Measurements from ENCODE around the gene TMEM26.

Gene TMEM26

DNA sequence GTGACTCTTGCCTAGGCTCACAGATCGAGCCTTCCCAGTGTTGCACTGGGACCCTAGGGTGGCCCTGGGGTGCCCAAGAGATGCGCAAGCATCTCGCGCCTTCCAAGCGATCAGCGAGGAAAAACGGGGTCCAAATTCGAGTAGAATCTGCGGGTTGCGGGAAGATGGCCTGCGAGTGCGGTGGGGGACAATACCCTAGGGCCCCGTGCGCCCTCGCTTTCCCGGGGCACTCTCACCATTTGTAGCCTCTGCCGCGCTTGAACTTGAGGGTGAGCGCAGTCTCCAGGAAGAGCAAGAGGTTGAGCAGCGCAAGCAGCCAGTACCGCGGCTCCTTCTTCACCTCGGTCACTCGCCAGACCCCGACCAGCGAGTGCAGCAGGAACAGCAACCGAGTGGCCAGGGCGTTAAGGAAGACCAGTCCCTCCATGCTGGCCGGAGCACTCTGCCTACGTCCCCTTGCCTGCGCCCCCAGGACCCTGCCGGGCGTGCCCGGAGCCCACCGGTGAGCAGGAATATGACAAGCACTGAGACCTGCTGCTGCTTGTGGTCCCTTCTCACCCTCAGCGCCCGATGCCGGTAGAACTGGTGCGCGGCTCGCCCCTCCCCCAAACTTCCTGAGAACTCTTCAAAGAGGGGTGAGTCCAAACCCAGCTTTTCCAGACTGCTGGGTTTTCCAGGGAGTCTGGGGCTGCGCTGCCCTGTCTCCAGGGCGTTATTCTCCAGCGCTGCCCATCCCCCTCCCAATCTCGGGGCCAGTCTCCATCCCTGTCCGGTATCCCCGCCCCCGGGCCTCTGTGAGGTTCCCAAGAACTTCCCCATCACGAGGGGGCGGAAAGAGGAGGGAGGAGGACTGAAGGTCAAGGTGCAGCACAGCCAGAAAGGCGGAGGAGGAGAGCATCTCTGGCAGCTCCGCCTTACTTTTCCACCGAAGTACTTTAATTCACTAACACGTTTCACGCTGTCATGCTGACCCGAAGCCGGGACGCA is at the start of gene TMEM26:
TMEM26 (minus strand) TSS at position 727 of the 987 bp plus-strand sequence; CDS start at position 427, 300 bp downstream.
- no peak for DNase-seq

DNA sequence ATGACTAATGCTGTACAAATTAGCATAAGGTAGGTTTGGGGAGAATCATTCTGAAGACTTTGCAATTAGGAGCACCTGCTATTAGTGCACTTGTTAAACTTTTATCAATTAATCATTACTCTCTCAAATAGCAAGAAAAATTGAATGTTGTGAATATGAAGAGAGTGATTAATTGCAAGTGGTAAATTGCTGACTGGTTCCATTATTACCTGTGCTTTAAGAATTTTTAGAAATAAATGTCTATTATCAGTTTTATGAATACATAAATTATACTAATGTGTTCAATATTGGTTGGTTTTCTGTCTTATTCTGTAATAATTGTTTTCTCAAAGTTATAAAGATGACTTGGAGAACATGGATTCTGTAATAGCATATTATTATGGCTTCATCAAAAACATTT is 47.3 kb upstream of the TMEM26 start:
- DNase-seq = no peak

DNA sequence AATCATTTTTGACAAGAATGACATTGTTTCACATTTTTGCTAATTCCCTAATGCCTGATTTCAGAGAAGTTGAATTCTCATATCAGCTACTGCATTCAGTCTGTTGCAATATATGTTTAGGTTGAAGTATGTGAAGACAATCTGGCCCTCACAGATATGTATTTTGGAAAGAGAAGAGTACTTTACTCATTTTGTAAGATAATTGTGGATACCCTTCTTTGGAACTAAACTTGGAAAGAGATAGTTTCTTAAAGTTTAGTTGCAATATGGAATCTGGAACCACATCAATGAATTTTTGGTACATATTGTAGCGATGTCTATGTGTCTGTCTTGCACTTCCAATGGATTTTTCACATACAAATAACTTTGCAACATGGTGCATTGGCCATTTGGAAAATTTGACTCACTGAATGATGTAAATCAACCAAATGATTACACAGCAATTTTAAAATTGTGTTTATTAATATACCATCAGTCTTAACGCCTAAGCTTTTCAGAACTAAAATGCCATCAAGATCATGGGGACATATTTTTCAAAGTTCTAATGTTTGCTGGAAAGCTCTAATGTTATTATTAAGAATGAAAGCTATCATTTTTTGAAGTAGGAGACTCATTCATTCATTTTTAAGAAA is 39.3 kb upstream of the TMEM26 start:
- DNase-seq = no peak

DNA sequence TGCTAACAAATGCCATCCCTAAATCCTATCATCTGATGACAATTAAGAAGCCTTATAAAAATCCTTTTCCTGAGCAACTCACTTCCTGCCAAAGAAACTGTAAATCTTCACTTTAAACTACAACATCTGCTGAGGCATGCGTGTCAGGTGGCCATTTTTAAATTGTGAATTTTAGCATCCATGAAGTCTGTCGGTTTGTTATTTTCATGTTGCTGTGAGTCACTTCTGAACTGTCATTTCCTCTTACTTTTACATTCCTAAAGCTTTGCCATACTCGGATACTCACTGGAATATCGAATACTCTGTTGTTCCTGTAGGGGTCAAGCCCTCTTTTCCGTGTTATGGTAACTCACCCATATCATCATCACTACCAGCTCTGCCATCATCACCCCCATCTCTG is 34.3 kb upstream of the TMEM26 start:
- no peak for DNase-seq

DNA sequence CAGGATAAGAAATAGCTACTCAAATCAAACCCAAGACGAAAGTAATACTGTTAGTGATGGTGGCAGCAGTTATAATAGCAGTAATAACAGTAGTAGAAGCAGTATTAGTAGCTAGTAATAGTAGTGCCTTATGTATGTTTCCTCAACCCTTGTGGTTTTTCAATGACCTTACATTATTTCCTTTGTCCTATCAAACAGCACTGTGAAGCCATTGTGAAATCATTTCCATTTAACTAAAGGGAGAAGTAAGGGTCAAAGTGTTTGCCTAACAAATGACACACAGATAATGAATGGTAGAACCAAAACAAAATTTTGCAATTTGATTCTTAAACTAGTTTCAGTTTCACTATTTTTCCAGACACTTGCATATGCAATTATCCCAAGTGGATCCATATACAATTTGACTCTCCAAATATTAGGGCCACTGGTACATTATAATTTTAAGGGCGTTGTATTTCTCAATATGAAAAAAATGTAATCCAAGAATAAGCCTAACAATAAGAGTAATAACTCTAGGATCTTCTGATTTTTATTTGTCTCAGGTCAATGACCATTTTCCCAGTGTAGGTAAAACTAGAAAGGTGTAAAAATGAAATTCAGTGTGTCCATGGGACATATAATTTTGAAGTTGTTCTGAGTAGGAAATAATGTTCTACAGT is 33.7 kb upstream of the TMEM26 start:
- no peak for DNase-seq

DNA sequence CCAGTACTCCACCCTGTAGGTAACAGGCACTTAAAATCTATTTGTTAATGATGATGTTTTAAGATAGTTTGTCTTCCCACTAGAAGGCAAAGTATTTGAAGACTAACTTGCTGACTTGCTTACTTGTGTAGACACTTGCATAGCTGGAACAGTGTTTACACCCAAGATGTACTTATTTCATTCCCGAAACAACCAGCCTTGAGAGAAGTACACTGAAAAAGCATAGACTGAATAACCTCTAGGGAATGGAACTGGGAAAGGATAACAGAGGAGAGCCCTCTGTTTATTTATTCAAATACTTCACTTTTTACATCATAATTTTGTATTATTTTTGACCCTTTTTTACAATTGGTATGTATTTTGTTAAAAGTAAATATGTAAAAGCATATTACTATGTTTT is 33.1 kb upstream of the TMEM26 start:
- no peak for DNase-seq

DNA sequence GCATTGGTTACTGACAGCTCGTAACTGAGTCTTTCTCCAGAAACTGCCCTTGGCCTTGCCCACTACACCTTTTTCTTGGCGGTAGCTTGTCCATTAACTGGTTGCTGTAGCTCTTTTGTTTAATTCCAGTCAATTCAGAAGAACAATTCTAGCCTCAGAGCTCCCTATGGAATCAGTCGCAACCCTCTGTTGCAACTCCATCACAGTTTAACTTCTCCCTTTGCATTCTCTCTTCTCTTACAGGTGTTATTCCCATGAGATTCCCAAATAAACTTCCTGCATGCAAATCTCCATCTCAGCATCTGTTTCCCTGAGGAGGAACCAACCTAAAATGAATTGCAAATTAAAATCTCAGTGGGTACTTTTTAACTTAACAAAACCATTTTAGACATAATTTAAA is 28.4 kb upstream of the TMEM26 start:
- DNase-seq = no peak

DNA sequence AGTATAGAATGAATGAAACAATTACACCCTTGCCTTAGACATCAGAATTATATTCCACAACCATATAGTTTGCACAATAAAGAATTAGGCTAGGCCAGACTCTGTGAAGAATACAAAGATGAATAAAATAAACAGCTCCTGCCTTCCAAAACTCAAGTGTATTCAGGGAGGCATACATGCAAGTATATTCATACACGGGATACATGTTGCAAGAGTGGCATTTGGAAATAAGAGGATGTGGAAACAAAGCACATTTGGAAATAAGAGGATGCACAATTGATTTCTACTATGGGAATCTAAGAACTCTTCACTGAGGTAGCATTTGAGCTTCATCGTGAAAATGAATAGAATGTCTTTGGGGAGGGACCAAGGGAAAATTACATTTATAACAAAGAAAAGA is 27.0 kb upstream of the TMEM26 start:
- no peak for DNase-seq

DNA sequence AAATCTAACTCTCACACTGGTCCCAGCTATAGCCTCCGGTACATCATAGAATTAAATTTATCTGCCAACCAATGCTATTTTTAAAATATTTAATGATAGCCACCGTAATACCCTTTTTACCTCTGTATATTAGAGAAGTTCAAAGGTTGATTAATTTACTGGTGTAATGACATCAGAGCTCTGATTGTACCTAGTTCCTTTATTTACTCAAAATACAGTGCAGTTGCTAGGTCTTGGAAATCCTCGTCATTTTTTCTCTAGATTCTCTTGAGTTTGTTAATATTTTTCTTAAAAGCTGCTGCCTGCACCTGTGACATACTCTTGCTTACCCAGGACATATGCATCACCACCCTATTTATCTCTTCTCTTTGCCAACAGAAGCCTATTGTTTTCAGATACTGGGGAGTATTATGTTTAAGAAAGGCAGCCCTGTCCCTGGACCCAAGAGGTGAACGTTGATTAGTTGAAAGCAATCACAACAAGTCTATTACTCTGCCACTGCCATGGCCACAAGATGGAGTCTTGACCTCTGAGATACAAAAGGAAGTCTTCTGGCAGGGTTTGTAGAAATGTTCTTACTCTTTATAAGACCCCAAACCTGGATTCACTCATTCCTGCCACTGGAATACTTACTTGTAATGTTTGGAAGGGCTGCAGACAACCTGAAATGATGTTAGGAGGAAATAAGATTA is 25.6 kb upstream of the TMEM26 start:
- no peak for DNase-seq

DNA sequence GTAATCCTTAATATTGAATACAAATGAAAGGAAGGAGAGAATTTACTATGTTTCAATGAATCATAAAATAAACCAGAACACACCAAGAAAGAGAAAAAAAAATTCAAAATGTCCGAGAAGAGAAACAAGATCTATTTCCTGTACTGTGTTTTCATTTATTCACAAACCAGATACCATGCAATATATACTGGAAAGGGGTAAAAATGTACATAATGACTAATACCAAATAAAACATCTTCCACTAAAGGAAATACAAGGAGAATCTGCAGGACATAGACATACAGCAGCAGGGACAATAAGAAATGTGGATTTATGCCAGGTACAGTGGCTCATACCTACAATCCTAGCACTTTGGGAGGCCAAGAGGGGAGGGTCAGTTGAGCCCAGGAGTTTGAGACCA is 24.3 kb upstream of the TMEM26 start:
- no peak for DNase-seq

DNA sequence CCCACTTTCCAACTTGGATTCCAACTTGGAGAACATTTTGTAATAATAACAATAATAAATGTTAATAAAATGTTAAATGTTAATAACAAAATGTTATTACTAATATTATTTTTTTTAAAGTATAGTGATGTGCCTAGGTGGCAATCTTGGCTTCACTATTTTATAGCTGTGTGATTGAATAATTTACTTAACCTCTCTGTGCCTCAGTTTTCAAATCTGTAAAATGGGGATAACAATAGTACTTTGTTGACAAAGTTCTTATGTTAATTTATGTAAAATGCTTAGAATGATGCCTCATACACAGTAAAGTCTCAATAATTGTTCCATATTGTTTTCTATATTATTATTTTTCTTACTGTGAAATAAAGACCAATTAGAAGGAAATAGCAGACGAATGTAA is 23.3 kb upstream of the TMEM26 start:
- no peak for DNase-seq

DNA sequence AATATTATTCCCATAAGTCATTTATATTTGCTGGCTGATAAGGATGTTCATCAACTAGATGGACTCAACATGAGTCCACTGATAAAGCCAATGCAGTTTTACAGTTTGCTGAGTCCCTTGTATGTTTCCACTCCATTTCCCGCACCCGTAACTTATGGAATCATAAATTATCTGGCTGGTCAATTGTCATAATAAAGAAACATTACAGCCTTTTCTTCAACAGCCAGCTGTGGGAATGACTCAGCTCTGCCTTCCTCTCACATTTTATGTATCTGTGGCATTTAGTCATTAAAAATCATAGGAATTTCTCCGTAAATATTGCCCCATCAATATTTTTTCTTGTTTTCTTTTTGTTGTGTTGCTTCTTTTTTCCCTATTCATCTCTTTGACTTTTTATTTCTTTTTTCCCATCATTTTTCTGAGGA is 22.3 kb upstream of the TMEM26 start:
- no peak for DNase-seq

DNA sequence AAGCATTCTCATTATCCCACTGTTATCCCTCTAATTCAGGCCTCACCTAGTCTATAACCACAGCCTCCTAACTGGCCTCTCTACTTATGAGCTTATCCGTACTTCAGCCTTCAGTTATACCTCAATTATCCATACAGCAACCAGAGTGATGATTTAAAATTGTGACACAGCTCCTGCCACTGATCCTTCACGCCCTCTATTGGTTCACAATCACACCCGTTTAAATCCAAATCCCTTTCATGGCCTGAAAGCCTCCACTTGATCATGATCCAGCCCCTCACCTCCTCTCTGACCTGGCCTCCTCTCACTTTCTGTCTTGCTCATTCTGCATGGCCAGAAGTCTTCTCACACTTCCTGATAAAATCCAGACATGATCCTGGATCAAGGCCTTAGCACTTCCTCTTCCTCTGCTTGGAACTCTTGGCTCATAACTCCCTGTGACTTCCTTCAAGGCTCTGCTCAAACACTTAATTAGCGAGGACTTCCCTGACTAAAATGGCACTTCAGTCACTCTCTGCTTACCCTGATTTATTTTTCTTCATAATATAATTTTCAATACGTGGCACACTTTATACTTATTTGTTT is 19.0 kb upstream of the TMEM26 start:
- DNase-seq = no peak

DNA sequence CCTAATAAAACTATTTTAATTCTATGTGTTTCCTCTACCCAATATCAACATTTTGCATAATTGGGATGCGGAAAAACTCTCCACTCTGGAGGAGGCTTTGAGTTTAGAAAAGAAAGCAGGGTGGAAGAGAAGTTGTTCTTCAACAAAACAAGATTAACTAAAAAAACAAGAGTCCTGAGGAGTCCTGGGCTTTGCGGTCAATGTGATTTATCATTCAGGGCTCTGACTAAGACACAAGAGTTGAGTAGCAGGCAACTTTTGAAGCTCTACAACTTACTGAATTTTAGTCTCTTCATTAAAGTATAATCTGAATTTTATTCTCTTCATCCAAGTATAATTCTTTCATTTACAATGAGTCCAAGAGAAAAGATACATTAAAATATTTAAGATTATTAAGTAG is 18.3 kb upstream of the TMEM26 start:
- no peak for DNase-seq

DNA sequence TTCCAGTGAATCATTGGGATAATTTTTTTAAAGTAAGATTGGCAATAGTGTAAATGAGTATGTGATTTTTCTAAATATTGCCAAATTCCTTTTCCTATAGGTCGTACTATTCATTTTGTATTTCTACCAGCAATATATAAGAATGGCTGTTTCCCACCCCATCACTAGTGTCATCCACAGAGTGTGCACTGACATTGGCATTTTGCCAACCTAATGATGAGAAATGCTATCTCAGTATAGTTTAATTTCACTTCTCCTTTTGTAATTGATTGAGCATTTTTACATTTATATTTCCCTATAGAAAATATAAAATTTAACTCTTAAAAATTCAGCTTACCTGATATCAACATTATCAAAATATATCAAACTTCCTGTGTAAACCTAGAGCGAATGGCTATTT is 17.6 kb upstream of the TMEM26 start:
- no peak for DNase-seq

DNA sequence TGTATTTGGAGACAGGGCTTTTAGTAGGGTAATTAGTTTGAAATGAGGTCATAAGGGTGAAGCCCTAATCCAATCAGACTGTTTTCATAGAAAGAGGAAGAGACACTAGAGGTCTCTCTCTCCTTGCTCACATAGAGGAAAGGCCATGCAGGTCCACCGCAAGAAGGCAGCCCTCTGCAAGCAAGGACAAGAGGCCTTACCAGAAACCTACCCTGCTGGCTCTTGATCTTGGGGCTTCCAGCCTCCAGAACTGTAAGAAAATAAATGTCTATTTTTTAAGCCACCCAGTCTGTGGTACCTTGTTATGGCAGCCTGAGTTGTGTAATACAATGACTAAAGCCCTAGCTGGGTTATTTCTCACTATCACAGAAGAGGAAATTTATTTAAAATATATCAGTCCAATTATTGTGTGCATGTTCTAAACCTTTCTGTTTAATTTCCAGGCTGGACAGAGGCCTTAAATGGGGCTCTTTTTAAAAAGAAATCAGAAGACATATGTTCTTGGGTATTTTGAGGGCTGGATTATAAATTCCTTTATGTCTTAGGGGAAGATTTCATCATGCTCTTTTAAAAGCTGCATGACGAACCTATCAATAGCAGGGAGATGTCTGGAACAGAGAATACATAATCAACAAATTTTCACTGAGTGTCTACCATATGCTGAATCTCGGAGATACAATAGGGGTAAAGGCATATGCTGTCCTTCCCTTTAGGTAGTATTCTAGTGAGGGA is 12.9 kb upstream of the TMEM26 start:
- DNase-seq = no peak

DNA sequence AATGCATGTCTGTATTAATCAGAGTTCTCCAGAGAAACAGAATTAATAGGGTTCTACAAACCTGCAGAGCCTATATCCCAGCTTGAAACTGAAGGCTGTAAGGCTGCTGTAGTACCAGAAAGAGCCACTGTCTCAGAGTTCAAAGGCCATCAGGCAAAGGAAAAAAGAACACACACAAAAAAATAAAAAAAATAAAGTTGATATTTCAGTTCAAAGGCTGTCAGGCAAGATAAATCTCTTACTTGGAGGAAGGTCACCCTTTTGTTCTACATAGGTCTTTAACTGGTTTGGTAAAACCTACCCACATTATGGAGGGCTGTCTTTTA is 12.0 kb upstream of the TMEM26 start:
- DNase-seq = no peak

DNA sequence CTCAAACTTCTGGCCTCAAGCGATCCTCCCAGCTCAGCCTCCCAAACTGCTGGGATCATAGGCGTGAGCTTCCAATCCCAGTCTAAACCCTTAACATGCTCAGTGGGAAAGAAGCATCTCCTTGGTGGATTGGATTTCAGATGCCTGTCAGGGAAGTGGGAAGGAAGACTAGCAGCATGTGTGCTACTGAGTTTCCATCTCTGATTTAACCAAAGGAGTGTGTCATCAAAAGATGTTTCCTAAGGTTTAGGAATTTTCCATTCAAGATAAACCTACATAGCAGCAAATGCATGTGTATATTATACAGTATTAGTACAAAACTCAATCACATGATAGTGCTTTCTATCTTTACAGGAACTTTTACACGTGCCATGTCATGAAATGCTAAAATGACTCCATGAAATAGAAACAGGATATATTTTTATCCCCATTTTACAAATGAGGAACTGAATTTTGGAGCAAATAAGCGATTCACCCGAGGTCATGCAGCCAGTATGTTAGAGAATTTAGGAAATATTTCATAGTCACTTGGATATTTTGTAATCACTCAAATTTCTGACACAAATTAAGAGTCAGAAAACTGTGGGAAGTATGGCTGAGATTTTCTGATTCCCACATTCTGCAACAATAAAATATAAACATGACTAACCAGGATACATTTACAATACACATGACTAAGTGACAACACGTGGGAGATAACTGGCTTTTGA is 11.4 kb upstream of the TMEM26 start:
- no peak for DNase-seq

DNA sequence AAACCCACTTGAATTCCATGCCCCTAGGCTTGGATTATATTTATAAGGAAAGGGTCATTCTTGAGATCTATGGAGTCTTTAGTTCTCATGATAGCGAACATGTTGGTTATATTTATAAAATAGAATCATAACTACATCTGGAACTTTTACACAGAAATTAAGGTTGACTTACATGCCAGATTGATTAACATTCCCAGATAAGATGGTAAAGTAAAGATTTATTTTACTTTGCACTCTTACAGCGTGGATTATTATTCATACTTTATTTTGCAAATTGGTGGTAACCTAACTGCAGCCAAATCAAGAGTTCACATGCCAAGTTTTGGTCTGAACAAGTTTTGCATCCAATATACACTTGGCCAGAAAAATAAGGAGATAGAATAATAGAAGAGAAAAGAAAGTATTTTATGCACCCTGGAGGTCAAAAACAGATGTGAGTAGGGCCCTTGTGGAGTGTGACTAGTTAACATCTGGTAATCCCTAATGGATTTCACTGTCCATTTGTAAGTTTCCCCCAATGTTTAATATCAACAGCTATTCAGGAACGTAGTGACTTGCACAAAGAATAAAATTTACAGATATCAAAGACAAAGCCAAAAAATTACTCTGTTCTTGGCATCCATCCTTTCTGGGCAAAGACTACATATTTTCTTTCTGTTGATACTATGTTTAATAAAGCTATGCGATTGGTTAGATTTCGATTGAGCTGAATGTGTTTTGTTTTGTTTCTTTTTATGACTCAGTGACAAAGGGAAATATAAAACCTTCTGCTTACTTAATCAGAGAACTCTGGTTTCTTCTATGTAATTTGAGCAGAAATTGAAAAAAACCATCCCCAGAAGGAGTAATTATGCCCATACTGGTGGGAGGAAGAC is 10.1 kb upstream of the TMEM26 start:
- no peak for DNase-seq

DNA sequence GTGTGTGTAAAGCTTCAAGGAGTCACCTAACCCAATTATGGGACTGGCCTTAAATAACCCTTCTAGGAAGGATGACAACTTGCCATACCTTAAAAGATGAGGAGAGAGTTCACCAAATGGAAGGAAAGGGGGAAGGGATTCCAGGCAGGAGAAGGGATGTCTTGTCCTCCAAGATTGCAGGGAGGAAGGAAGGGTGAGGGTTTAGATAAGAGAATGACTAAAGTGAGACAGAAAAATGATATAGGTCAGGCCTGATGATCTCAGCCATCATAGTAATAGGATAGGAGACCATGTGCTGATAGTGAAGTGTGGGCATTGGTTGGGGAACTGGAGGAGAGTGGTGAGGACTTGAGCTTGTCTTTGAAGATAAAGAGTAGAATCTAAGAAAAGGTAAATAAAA is 7.7 kb upstream of the TMEM26 start:
- DNase-seq = no peak

DNA sequence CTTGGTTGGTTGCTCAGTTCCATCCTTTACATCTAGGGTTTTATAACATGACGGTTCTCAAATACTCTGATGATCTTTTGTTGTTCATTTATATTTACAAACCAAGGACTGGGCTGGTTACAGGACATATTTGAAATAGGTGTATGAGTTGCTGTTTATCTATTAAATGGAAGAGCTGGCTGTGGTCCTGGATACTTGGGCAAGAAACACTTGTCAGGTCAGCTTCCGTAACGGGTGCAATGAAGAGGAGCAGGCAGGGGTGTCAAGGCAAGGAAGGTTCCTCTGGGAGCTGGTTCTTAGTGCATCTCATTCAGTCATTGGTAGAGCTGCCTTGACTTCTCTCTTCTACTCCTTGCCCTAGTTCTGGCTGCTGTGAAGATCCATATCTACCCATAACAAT is 4.8 kb upstream of the TMEM26 start:
- DNase-seq = no peak

Data from activated naive CD4-positive, alpha-beta T cell treated with Interleukin-2 at 50 U/mL for 16 hours (primary cell).